ENCODE measurements around the gene ALS2.

DNA sequence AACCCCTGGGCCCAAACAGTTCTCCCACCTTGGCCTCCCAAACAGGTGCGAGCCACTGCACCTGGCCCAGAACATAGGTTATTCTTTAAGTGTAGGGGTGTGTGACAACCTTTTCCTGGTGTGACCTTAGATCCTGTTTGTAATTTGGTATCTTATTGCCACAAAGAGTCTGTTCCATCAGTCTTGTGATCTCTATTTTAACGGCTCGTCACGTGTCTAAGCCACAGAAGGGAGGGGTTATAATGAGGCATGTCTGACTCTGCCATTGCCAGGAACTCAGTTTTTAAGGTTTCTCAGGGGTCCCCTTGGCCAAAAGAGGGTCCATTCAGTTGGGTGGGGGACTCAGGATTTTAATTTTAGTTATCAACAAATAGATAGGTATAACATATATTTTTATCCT, 4.4 kb upstream of the ALS2 start:
- TF ChIP-seq CTCF (IDR thresholded peaks at IDR 0.05 in 2 of 3, conservative IDR thresholded peaks at IDR 0.05 in 1 of 3; ENCODE audit: borderline replicate concordance in 1 of 3, insufficient read depth in 1 of 3, low read depth in 2 of 3, low read length in 2 of 3) (no peak), POLR2A (IDR thresholded peaks at IDR 0.05; ENCODE audit: borderline replicate concordance, extremely low read depth, insufficient read depth, insufficient read length) (no peak), SIN3A (IDR thresholded peaks at IDR 0.05; ENCODE audit: low read depth) (no peak), CBX3 (IDR thresholded peaks at IDR 0.05; ENCODE audit: low read depth) (no peak), EGR1 (IDR thresholded peaks at IDR 0.05; ENCODE audit: low read depth) (no peak), JUND (IDR thresholded peaks at IDR 0.05) (no peak), RAD21 (IDR thresholded peaks at IDR 0.05; ENCODE audit: low read depth) (no peak), EZH2 (IDR thresholded peaks at IDR 0.05) (no peak), POLR2AphosphoS5 (IDR thresholded peaks at IDR 0.05; ENCODE audit: low read depth, low read length) (no peak), YY1 (IDR thresholded peaks at IDR 0.05; ENCODE audit: extremely low read depth, insufficient replicate concordance, low read depth, low read length) (no peak), MAX (IDR thresholded peaks at IDR 0.05) (no peak)
